Hepatocyte (in vitro differentiated cells): Measurements from ENCODE around the gene P4HA3. TPM values are rescaled to one million over a fixed set of nuclear protein-coding genes. Genes with fewer than 3 reads are reported as not detected.

Source experiments
- DNase-seq: peaks from one replicate; pipeline ENCODE4 v3.0.0-alpha.2; 2016; ENCODE audit warnings: low spot score
- H2AFZ ChIP-seq: fragments of 200-600 bp; sonication (generic); 2 replicates; pipeline ENCODE4 v1.6.0; 2016; ENCODE audit warnings: antibody characterized with exemption, mild to moderate bottlenecking
- H3K27ac ChIP-seq: fragments of 200-600 bp; sonication (generic); 2 replicates; pipeline ENCODE4 v1.5.1; 2016; ENCODE audit warnings: mild to moderate bottlenecking
- H3K27me3 ChIP-seq: fragments of 200-600 bp; sonication (generic); 2 replicates; pipeline ENCODE4 v1.6.1; 2016
- H3K36me3 ChIP-seq: fragments of 200-600 bp; sonication (generic); replicated peaks from 2 replicates; pipeline ENCODE4 v1.5.1; 2016; ENCODE audit warnings: low read depth; ENCODE audit not compliant: insufficient read depth
- H3K4me1 ChIP-seq: fragments of 200-600 bp; sonication (generic); 2 replicates; pipeline ENCODE4 v1.5.1; 2016; ENCODE audit warnings: mild to moderate bottlenecking, moderate library complexity; ENCODE audit not compliant: insufficient read depth
- H3K4me2 ChIP-seq: fragments of 200-600 bp; sonication (generic); 2 replicates; pipeline ENCODE4 v1.6.0; 2016
- H3K4me3 ChIP-seq: fragments of 200-600 bp; sonication (generic); 2 replicates; pipeline ENCODE4 v1.5.1; 2016; ENCODE audit warnings: mild to moderate bottlenecking
- H3K79me2 ChIP-seq: fragments of 200-600 bp; sonication (generic); 2 replicates; pipeline ENCODE4 v1.6.0; 2017; ENCODE audit warnings: mild to moderate bottlenecking
- H3K9me2 ChIP-seq: fragments of 200-600 bp; sonication (generic); replicated peaks from 2 replicates; pipeline ENCODE4 v1.6.0; 2017; ENCODE audit warnings: mild to moderate bottlenecking; ENCODE audit not compliant: insufficient read depth
- H3K9me3 ChIP-seq: fragments of 200-600 bp; sonication (generic); 2 replicates; pipeline ENCODE4 v1.5.1; 2016; ENCODE audit warnings: low read depth, mild to moderate bottlenecking
- H4K20me1 ChIP-seq: fragments of 200-600 bp; sonication (generic); 2 replicates; pipeline ENCODE4 v1.6.0; 2016; ENCODE audit warnings: mild to moderate bottlenecking; ENCODE audit not compliant: insufficient read depth, poor library complexity, severe bottlenecking
- EZH2 ChIP-seq: fragments of 200-600 bp; sonication (generic); IDR thresholded peaks from 2 replicates; pipeline ENCODE4 v1.6.1; 2016; ENCODE audit warnings: antibody characterized with exemption, mild to moderate bottlenecking, borderline replicate concordance
- EZH2phosphoT487 ChIP-seq: fragments of 200-600 bp; sonication (generic); IDR thresholded peaks from one replicate; pipeline ENCODE4 v1.6.1; 2018; ENCODE audit warnings: antibody characterized with exemption, mild to moderate bottlenecking, low read depth, moderate library complexity; ENCODE audit not compliant: unreplicated experiment, severe bottlenecking
- WGBS: methylation state at CpG from one replicate; pipeline ENCODE4 v1.1.6; 2016; ENCODE audit warnings: low lambda C conversion rate; ENCODE audit errors: missing lambda C conversion rate; 5-methylcytosine and 5-hydroxymethylcytosine counted together
- polyA plus RNA-seq: library from polyadenylated mRNA; unstranded; fragments of >200 nt; fragmentation: Nextera tagmentation; extraction: Ambion mirVana; gene quantifications from 2 replicates; pipeline ENCODE4 v1.2.1, GENCODE V29; 2016
- total RNA-seq: library from RNA; depleted of rRNA; stranded (reverse); fragments of >200 nt; gene quantifications from 2 replicates; pipeline ENCODE4 v1.2.3, GENCODE V29; 2014
- TF ChIP-seq, protein P1 (sequence below): fragments of 200-600 bp; sonication (generic); IDR thresholded peaks from 2 replicates; pipeline ENCODE4 v1.5.1; 2016; ENCODE audit warnings: antibody characterized with exemption, mild to moderate bottlenecking; ENCODE audit not compliant: poor library complexity

The P4HA3 gene
- total and polyA plus RNA-seq, 2 experiments from 2014 or later = 1.3 to 2.3 TPM

DNA sequence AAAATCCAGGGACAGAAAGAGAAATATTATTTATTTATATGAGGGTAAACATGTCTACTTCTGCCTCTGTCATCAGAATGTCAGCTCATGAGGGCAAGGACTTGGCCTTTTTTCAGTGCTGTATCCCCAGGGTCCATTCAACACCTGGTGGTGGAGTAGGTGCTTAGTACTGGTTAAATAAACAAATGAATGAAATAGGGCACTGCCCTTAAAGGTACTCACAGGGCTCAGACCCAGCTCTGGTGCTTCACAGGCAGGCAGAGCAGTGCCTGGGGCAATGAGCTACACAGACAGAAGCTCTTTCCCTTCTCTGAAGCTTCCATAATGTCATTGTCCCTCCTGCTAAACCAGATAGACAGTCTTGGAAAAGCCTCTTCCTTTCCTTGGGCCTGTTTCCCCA lies 30.9 kb downstream of the P4HA3 start:
- Histone ChIP-seq H3K27ac (no peak overlapping the region), H4K20me1 (no peaks in the 10 kb centered on the region), H2AFZ (no peak overlapping the region), H3K9me2 (no peaks in the 10 kb centered on the region), H3K79me2 (no peaks in the 10 kb centered on the region), H3K27me3 (no peaks in the 10 kb centered on the region), H3K36me3 (no peaks in the 10 kb centered on the region), H3K4me3 (no peak overlapping the region), H3K9me3 (no peaks in the 10 kb centered on the region), H3K4me2 (no peak overlapping the region), H3K4me1 (peaks cover 8% of the 10 kb centered on the region)
- no peak for DNase-seq
- TF ChIP-seq, protein P1, sequence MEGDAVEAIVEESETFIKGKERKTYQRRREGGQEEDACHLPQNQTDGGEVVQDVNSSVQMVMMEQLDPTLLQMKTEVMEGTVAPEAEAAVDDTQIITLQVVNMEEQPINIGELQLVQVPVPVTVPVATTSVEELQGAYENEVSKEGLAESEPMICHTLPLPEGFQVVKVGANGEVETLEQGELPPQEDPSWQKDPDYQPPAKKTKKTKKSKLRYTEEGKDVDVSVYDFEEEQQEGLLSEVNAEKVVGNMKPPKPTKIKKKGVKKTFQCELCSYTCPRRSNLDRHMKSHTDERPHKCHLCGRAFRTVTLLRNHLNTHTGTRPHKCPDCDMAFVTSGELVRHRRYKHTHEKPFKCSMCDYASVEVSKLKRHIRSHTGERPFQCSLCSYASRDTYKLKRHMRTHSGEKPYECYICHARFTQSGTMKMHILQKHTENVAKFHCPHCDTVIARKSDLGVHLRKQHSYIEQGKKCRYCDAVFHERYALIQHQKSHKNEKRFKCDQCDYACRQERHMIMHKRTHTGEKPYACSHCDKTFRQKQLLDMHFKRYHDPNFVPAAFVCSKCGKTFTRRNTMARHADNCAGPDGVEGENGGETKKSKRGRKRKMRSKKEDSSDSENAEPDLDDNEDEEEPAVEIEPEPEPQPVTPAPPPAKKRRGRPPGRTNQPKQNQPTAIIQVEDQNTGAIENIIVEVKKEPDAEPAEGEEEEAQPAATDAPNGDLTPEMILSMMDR = no peak
- no peak for TF ChIP-seq EZH2

GRCh38 chr11:74279256-74279655 lies 32.2 kb downstream of the P4HA3 start:
- Histone ChIP-seq H3K4me1 (peaks cover 8% of the 10 kb centered on the region), H3K4me3 (no peak overlapping the region), H3K27ac (peak overlapping the region; percentile 60), H3K79me2 (no peaks in the 10 kb centered on the region), H2AFZ (no peak overlapping the region), H3K36me3 (no peaks in the 10 kb centered on the region), H4K20me1 (no peaks in the 10 kb centered on the region), H3K9me3 (no peaks in the 10 kb centered on the region), H3K27me3 (no peaks in the 10 kb centered on the region), H3K4me2 (no peak overlapping the region), H3K9me2 (no peaks in the 10 kb centered on the region)
- 78% methylated on average over 5 of the region's 5 CpGs for WGBS
- TF ChIP-seq, protein P1 = no peak
- TF ChIP-seq EZH2phosphoT487 (no peak), EZH2 (no peak)
- DNase-seq = no peak

DNA sequence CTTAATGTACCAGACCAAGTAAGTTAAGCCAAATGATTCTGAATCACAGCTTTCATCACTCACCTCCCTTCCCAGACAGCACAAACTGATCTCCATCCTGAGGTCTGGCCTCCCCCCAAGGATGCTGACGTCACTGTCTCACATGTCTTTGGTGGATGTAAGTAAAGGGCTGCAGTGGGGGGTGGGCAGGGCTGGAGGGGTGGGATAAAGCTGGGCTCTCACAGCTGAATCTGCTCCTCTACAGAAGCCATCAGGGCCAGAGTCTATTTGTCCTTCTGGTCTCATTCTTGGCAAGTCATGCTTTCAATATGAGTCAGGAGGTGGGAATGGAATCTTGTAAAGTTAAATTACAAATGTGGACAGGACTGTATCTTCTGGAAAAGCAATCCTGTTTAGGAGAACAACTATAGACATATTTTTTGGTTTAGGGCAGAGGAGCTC lies 32.7 kb downstream of the P4HA3 start:
- no peak overlapping the region for H3K4me3 ChIP-seq
- WGBS = 71% methylated on average over 1 of the region's 1 CpG
- no peaks in the 10 kb centered on the region for H4K20me1 ChIP-seq
- H3K27ac ChIP-seq = peak overlapping the region; percentile 60
- no peak overlapping the region for H3K4me2 ChIP-seq
- H3K4me1 ChIP-seq = peaks cover 8% of the 10 kb centered on the region
- no peaks in the 10 kb centered on the region for H3K79me2 ChIP-seq
- DNase-seq = peak; percentile 58
- H3K9me2 ChIP-seq = no peaks in the 10 kb centered on the region
- no peaks in the 10 kb centered on the region for H3K36me3 ChIP-seq
- H2AFZ ChIP-seq = no peak overlapping the region
- H3K9me3 ChIP-seq = no peaks in the 10 kb centered on the region
- H3K27me3 ChIP-seq = no peaks in the 10 kb centered on the region
- TF ChIP-seq, protein P1 = no peak
- no peak for TF ChIP-seq EZH2
- TF ChIP-seq EZH2phosphoT487 = no peak

- Histone ChIP-seq H3K4me3 (no peak overlapping the region), H3K79me2 (no peaks in the 10 kb centered on the region), H3K36me3 (no peaks in the 10 kb centered on the region), H2AFZ (no peak overlapping the region), H3K4me2 (no peak overlapping the region), H3K27ac (peak overlapping the region; percentile 60), H3K9me2 (no peaks in the 10 kb centered on the region), H3K27me3 (no peaks in the 10 kb centered on the region), H4K20me1 (no peaks in the 10 kb centered on the region), H3K9me3 (no peaks in the 10 kb centered on the region), H3K4me1 (peaks cover 8% of the 10 kb centered on the region)
- WGBS = 88% methylated on average over 2 of the region's 2 CpGs
- TF ChIP-seq EZH2phosphoT487 = no peak
- TF ChIP-seq EZH2 = no peak
- TF ChIP-seq, protein P1 = no peak
- DNase-seq = no peak
Observed at GRCh38 chr11:74278103-74278502, 33.3 kb downstream of the P4HA3 start.
